ENCODE data around the gene SOX6.

SOX6 gene

GRCh38 chr11:15971215-15971546 is 385.2 kb downstream of the SOX6 start:
- H3K4me2 ChIP-seq (ENCODE audit: low read length) = no peak overlapping the region
- H3K9me3 ChIP-seq (ENCODE audit: low read length) = no peaks in the 10 kb centered on the region

GRCh38 chr11:15970506-15971214 is 385.7 kb downstream of the SOX6 start:
- H3K27me3 ChIP-seq (ENCODE audit: insufficient read depth, low read length) = no peaks in the 10 kb centered on the region
- H3K9ac ChIP-seq (ENCODE audit: low read length) = no peak overlapping the region
- H3K36me3 ChIP-seq (ENCODE audit: insufficient read depth, low read length) = no peaks in the 10 kb centered on the region
- no peaks in the 10 kb centered on the region for H3F3A ChIP-seq (ENCODE audit: insufficient read depth, low read length)
- no peak overlapping the region for H3K27ac ChIP-seq (ENCODE audit: low read depth, low read length, poor library complexity, severe bottlenecking)
- H3K4me3 ChIP-seq (ENCODE audit: low read depth, low read length, poor library complexity, severe bottlenecking) = no peak overlapping the region
- no peak overlapping the region for H3K4me2 ChIP-seq (ENCODE audit: low read length)
- no peaks in the 10 kb centered on the region for H4K20me1 ChIP-seq (ENCODE audit: insufficient read depth, low read length)
- no peaks in the 10 kb centered on the region for H3K79me2 ChIP-seq (ENCODE audit: insufficient read depth, low read length)
- H3K4me1 ChIP-seq (ENCODE audit: insufficient read depth, low read length, severe bottlenecking) = no peaks in the 10 kb centered on the region
- TF ChIP-seq CTCF (IDR thresholded peaks at IDR 0.05; ENCODE audit: low read length) (no peak), EZH2 (IDR thresholded peaks at IDR 0.05; ENCODE audit: borderline replicate concordance, low read length) (no peak)
- no peaks in the 10 kb centered on the region for H3K9me3 ChIP-seq (ENCODE audit: low read length)
- no peaks in the 10 kb centered on the region for H3K9me2 ChIP-seq (ENCODE audit: low read depth, low read length)
- no peak overlapping the region for H2AFZ ChIP-seq (ENCODE audit: low read length)

More at GRCh38 chr11:15971215-15971546, 385.2 kb downstream of the SOX6 start:
- no peaks in the 10 kb centered on the region for H3K9me2 ChIP-seq (ENCODE audit: low read depth, low read length)
- no peak for TF ChIP-seq EZH2 (IDR thresholded peaks at IDR 0.05; ENCODE audit: borderline replicate concordance, low read length)
- no peak for TF ChIP-seq CTCF (IDR thresholded peaks at IDR 0.05; ENCODE audit: low read length)
- H4K20me1 ChIP-seq (ENCODE audit: insufficient read depth, low read length) = no peaks in the 10 kb centered on the region
- no peaks in the 10 kb centered on the region for H3K79me2 ChIP-seq (ENCODE audit: insufficient read depth, low read length)
- H3K27ac ChIP-seq (ENCODE audit: low read depth, low read length, poor library complexity, severe bottlenecking) = no peak overlapping the region
- H3K36me3 ChIP-seq (ENCODE audit: insufficient read depth, low read length) = no peaks in the 10 kb centered on the region
- H3K9ac ChIP-seq (ENCODE audit: low read length) = no peak overlapping the region
- no peak overlapping the region for H3K4me3 ChIP-seq (ENCODE audit: low read depth, low read length, poor library complexity, severe bottlenecking)
- no peak overlapping the region for H2AFZ ChIP-seq (ENCODE audit: low read length)
- no peaks in the 10 kb centered on the region for H3K4me1 ChIP-seq (ENCODE audit: insufficient read depth, low read length, severe bottlenecking)
- H3K27me3 ChIP-seq (ENCODE audit: insufficient read depth, low read length) = no peaks in the 10 kb centered on the region
- H3F3A ChIP-seq (ENCODE audit: insufficient read depth, low read length) = no peaks in the 10 kb centered on the region

DNA sequence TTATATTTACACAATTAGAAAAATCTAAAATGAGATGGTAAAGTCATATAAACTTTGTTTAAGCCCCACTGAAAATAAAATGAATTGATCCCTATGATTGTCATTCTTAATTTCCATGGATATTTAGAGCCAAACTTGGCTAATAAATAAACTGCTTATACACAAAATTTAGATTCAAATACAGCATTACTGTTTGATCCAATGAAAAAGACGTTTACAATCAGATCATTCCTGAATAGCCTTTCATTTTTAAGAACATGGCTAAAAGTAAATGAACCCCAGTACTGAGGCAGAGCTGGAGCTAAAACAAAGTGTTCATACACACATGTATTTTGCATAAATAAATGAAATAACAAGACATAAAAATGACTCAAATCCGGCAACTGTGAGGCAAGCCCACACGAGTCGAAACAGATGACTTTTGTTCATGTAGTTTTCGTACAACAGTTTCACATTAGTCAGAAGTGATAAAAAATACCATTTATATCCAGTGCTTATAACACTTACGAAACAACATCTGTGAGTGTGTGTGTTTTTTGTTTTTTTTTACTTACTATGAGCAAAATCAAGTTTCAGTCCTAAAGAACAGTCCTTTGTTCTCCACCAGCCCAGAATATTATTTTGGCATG is 386.5 kb downstream of the SOX6 start:
- Histone ChIP-seq H3K9me3 (ENCODE audit: low read length) (no peaks in the 10 kb centered on the region), H3K9ac (ENCODE audit: low read length) (no peak overlapping the region), H4K20me1 (ENCODE audit: insufficient read depth, low read length) (no peaks in the 10 kb centered on the region), H3F3A (ENCODE audit: insufficient read depth, low read length) (no peaks in the 10 kb centered on the region), H3K36me3 (ENCODE audit: insufficient read depth, low read length) (no peaks in the 10 kb centered on the region), H2AFZ (ENCODE audit: low read length) (no peak overlapping the region), H3K27ac (ENCODE audit: low read depth, low read length, poor library complexity, severe bottlenecking) (no peak overlapping the region), H3K27me3 (ENCODE audit: insufficient read depth, low read length) (no peaks in the 10 kb centered on the region), H3K79me2 (ENCODE audit: insufficient read depth, low read length) (no peaks in the 10 kb centered on the region), H3K4me3 (ENCODE audit: low read depth, low read length, poor library complexity, severe bottlenecking) (no peak overlapping the region), H3K9me2 (ENCODE audit: low read depth, low read length) (no peaks in the 10 kb centered on the region), H3K4me1 (ENCODE audit: insufficient read depth, low read length, severe bottlenecking) (no peaks in the 10 kb centered on the region), H3K4me2 (ENCODE audit: low read length) (no peak overlapping the region)
- no peak for TF ChIP-seq EZH2 (IDR thresholded peaks at IDR 0.05; ENCODE audit: borderline replicate concordance, low read length)
- no peak for TF ChIP-seq CTCF (IDR thresholded peaks at IDR 0.05; ENCODE audit: low read length)
